Measurements from ENCODE around the gene ABCC4.
"Not testable (repeated sequence)": the region's sequence is repeated elsewhere in the genome, so short reads cannot be mapped to it uniquely, and the experiment has no call there.

DNA sequence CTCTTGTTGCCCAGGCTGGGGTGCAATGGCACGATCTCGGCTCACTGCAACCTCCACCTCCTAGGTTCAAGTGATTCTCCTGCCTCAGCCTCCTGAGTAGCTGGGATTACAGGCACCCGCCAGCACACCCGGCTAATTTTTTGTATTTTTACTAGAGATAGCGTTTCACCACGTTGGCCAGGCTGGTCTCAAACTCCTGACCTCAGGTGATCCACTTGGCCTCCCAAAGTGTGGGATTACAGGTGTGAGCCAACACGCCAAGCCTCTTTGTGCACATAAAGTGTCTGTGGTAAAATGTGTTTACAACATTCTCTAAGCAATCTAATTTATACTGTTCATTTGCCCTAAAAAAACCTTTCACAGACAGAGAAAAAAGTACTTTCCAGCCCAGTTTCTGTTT, 29.2 kb downstream of the ABCC4 start:
- TF ChIP-seq, protein P1, sequence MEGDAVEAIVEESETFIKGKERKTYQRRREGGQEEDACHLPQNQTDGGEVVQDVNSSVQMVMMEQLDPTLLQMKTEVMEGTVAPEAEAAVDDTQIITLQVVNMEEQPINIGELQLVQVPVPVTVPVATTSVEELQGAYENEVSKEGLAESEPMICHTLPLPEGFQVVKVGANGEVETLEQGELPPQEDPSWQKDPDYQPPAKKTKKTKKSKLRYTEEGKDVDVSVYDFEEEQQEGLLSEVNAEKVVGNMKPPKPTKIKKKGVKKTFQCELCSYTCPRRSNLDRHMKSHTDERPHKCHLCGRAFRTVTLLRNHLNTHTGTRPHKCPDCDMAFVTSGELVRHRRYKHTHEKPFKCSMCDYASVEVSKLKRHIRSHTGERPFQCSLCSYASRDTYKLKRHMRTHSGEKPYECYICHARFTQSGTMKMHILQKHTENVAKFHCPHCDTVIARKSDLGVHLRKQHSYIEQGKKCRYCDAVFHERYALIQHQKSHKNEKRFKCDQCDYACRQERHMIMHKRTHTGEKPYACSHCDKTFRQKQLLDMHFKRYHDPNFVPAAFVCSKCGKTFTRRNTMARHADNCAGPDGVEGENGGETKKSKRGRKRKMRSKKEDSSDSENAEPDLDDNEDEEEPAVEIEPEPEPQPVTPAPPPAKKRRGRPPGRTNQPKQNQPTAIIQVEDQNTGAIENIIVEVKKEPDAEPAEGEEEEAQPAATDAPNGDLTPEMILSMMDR (IDR thresholded peaks at IDR 0.05; ENCODE audit: low read depth, low read length, poor library complexity, severe bottlenecking), result not testable (repeated sequence)
- not testable (repeated sequence) for TF ChIP-seq EZH2phosphoT487 (IDR thresholded peaks at IDR 0.05; ENCODE audit: borderline replicate concordance, low read length)
